ENCODE data around the gene MRPL1. TPM values are rescaled to one million over a fixed set of nuclear protein-coding genes. Genes with fewer than 3 reads are reported as not detected.
A peak's percentile ranks its signal among the peaks of the same experiment; 100 is the strongest.

MRPL1 gene
- total RNA-seq = 10 to 100 TPM; 25.7 to 33.7 TPM
- long read RNA-seq, transcript MRPL1-201 (9 exons, 1,490 nt) = major isoform, 14 of 20 reads
- long read RNA-seq, partial matches to known transcripts = 4 of 20 reads
- long read RNA-seq, other reads (novel, unspliced or antisense) = 2 of 20 reads

DNA sequence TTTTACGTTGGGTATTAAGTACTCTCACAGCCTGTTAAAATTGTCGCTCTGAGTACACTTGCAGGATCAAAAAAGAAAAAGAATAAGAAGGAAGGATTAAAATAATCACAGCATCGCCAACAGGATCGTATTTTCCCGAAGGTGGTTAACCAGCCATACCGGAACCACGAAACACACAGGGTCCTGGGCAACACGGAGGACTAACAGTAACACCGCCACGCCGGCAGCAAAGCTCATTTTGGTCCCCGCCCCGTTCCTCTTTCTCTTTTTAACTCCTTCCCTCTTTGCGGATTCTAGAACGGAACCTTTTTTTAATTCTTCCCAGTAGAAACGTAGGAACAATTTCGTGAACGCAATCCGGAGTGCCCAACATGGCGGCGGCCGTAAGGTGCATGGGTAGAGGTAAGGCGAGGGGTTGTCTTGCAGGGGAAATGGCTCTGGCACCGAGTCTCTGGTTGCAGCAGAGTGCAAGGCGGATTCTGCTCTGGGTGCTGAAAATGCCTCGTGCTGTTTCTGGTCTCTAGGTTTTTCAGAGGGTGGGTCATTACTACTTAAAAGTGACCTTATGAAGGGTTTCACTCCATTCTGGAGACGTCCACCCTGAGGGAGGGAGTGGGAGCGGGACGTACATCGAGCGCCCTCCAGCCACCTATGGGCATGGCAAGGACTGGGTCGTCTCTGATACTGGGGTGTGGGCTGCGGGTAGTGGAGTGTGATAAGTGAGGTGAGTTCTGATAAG lies at the start of gene MRPL1:
MRPL1 (plus strand) TSS at position 353 of the 739 bp plus-strand sequence; CDS start at position 372, 19 bp downstream.
- peak; percentile 90 for DNase-seq
- intact Hi-C loops (cut with DNase I, micrococcal nuclease) = loop anchor here in 1 of 2 donors (5.0 kb wide), 1 partner anchor 40 kb away; no protein-coding TSS in a partner anchor
- ATAC-seq = peak; percentile 92

DNA sequence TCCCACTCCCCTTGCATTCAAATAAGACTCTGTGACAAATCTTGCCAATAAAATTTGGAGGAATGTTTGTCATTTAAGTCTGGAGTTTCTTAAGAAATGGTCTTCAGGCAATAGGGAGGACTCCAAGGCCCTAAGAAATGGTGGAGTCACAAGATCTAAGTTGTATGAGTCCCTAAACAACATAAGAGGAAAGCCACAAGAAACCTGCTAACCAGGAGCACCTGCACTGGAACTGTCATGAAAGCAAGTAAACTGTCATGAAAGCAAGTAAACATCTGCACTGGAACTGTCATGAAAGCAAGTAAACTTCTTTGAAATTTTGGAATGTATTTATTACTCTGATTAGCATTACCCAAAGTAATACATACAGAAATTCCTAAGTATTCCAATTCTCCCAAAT lies 47.0 kb upstream of the MRPL1 start:
- intact Hi-C loops (cut with DNase I, micrococcal nuclease) = no loop called here
- DNase-seq = no peak
- ATAC-seq = no peak

DNA sequence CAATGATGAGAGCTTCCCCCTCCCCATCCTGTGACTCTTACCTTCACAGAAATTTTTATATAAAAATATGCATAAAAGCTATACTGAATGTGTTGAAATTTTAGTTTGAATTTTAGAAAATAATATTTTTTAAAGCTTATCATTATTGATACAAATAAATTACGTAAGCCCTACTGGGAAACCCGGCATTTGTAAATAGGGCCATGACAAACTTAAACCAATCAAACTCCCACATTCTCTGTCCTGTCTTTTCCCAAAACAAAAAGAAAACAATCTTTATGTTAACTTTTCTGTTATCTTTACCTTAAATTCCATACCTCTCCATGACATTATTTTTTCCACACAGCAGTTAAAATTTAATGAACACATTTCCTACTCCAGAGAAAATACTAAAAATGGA lies 46.1 kb upstream of the MRPL1 start:
- ATAC-seq (no peak), DNase-seq (no peak)
- intact Hi-C loops (cut with DNase I, micrococcal nuclease) = no loop called here

DNA sequence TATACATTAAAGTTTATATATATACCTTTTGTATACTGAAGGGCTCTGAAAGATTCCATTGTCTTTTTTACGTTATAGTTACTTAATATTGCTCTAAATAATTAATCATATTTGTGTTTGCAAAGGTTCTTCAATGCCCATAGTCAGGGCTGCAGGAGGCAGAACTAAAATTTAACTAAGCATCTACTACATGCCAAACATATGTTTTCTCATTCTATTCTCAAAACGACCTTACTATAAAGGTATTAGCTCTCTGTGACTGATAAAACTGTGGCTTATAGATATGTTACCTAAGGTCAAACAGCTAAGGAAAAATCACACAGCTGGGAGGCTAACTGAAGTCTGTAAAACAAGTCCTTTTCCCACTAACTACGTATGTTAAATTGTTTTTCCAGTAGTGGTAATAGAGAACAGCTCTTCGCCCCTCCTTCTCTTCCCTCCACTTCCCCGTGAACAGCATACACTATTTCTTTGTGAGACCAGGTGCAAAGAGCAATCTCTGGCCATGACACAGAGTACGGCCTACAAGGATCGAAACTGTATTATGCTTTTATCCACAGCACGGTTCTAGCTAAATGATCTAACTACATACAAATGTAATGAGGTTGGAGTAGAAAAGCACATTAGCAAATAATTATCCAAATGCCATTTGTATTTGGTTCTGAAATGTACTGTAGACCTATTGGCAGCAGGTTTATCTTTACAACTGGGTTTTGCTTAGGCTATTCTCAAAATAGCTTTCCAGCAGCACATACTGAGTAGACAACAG lies 45.1 kb upstream of the MRPL1 start:
- peak; percentile 12 to 38 for DNase-seq
- intact Hi-C loops (cut with DNase I, micrococcal nuclease) = no loop called here
- ATAC-seq = peak; percentile 53

DNA sequence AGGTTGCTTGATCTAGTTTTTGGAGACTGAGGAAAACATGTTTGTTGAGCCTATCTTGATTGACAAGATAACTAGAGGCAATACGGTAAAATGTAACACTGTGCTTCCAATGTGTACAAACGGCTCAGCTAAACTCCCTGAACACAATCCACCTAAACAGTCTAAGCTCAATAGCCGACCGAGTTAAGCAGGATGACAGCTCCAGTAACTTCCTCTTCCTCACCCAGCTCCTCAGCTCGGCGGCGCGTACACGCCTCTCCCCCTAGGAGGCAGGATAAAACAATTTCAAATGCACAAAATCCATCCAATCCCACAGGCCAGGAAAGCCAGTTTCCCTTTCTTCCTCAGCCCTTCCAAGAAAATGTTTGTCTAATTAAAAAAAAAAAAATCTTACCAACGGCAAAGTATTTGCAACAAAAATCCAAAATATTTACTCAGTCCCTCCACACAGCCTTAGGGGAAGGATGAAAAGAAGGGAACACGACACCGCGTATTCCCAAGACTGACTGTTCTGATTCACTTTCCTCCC lies 44.5 kb upstream of the MRPL1 start:
- peak; percentile 77 to 79 for DNase-seq
- ATAC-seq = peak; percentile 71
- intact Hi-C loops (cut with DNase I, micrococcal nuclease) = no loop called here

DNA sequence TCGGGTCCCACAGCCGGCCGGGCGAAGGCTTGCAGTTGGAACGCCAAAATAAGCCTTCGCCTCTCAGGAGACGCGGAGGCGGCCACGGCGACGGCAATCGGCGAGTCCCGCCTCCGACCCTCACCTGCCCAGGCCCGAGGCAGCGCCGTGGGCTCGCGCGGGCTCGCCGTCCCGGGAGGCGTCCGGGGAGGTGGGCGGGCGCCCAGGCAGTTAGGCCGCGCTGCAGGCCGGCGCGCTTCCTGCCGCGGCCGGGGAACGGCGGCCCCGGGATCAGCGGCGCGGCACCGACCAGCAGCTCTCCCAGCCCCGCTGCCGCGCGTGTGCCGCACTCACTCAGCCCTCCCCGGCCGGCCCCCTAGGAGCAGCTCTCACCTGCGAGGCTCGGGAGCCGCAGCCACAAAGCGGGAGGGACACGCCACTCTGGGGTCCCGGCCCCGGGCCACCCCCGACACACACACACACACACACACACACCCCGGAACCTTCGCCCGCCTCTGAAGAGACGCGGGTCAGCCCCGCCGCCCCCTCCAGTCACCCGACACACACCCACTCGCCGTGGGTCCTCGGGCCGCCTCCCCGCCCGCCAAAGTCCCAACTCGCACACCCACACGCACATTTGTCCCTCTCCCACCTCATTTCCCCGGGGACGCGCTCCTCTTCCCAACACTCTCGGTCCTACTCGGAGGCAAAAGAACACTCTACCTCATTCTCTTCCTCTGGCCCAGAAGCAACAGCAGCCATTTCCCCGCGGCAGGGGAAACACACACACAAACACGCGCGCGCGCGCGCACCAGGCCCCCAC lies 43.8 kb upstream of the MRPL1 start, which contains the start of gene CNOT6L:
CNOT6L (minus strand) TSS at position 767 of the 802 bp plus-strand sequence; CDS start at position 707, 60 bp downstream.
- ATAC-seq = peak; percentile 66
- DNase-seq = peak; percentile 65 to 85
- intact Hi-C loops (cut with DNase I, micrococcal nuclease) = no loop called here

DNA sequence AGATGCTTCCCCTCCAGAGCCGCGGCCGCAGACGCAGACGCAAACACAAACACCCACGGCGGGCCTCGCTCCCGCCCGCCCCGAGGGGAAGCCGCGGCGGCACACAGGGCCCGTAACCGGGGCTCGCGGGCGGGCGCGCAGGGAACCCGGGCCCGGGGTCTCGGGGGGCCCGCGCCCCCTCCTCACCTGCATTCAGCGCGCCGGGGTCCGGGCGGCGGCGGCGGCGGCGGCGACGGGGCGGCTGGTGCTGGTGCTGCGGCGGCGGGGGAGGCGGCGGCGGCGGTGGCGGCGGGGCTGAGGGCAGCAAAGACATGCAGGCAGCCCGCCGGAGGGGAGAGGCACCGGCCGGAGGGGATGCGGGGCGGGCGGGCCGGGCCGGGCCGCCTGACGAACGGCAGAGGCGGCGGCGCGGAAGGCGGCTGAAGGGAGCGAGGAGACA lies 43.2 kb upstream of the MRPL1 start:
- peak; percentile 5 for ATAC-seq
- DNase-seq = no peak
- intact Hi-C loops (cut with DNase I, micrococcal nuclease) = no loop called here

DNA sequence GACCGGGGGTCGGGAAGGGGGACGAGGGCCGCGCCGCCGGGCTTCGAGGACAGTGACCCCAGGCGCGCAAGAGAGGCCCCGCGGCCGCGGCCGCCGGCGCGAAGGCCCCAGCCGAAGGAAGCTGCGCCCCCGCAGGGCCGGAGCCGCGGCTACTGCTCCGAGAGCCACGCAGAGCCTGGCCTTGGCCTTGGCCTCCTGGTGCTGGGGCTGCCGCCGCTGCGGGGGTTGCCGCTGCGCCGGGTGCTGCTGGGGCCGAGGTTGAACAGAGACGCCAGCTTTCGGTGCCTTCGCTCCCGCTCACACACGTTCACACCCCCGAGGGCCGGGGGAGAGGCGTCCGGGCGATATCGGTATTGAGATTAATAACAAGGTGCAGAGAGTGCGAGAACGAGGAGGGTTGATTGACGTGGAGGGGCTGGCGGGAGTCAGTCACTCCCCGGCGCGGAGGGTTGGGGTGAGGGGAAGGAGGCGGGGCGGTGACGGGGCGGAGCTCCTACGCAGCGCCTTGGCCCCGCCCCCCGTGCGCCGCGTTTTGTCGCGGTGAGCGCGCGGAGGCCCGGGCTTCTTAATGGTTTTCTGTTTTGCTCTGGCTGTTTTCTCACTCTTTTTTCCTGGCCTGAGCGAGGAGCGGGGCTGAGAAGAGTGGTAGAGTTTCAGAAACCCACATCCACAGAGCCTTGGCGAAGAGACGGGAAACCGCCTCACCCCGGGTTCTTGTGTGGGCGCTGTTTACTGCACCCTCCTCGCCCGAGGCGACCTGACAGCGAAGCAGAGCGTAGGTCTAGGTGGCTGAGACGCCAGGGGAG lies 42.6 kb upstream of the MRPL1 start:
- DNase-seq (peak; percentile 92 to 97), ATAC-seq (peak; percentile 81)
- intact Hi-C loops (cut with DNase I, micrococcal nuclease) = loop anchor here in 1 of 2 donors (5.0 kb wide), 1 partner anchor 42 kb away; the partner anchor contains the start of gene MRPL1

DNA sequence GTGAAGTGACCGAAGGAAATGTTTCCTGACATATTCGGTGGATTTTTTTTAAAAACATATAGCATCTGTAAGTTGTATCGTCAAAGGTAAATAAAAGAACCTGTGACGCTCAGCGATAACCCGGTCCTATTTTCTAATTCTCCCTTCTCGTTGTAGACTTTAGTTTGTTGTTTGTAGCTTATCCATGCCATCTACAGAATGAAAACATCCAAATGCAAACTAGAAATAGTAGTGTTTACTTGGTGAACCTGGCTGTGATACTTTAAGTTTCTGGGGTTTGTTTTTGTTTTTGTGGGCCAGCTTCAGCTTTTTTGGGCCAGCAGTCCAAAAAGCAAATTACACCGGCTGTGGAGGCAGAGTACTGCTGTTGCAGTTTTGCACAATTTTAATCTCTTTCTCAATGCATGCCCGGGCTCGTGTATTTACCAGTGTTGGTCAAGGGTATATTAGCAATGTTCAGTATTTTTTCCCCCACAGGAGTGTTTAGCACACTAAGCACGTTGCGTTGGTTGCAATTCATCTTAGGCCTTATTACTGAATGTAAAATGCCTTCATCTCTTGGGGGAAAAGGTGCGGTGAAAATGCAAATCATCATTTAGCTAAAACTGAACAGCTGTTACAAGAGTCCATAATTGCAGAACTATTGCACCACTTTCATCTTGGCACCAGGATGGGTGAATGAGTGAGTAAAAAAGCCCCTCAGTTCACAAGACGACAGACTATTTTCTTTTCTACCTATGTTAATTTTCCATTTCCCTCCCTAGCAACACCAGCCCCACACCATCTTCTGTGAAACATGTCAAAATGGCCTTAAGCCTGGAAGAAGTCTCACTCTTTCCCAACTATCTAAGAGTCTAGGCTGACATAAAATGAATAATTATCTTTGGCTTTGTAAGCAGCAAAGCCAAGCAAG lies 41.7 kb upstream of the MRPL1 start:
- ATAC-seq (no peak), DNase-seq (peak in 1 of 2 donors; percentile 14)
- intact Hi-C loops (cut with DNase I, micrococcal nuclease) = loop anchor here in 1 of 2 donors (5.0 kb wide), 1 partner anchor 41 kb away; the partner anchor contains the start of gene MRPL1

DNA sequence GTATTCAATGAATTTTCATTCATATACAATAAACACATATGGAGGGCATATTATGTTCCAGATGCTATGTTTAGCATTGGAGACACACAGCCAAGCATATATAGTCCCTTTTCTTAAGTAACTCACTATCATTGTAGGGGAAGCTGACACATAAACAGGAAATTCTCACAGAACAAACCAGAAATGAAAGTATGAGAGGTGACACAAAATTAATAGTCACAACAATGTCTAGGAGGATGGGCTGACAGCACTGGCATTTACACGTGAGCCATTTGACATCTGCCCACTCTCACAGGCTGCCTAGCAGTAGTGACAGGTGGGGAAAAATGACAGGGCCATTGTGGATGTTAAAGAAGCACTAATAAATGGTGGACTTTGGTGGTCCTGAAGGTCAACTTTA lies 40.9 kb upstream of the MRPL1 start:
- intact Hi-C loops (cut with DNase I, micrococcal nuclease) = loop anchor here in 1 of 2 donors (5.0 kb wide), 1 partner anchor 41 kb away; the partner anchor contains the start of gene MRPL1
- ATAC-seq = no peak
- DNase-seq = no peak

DNA sequence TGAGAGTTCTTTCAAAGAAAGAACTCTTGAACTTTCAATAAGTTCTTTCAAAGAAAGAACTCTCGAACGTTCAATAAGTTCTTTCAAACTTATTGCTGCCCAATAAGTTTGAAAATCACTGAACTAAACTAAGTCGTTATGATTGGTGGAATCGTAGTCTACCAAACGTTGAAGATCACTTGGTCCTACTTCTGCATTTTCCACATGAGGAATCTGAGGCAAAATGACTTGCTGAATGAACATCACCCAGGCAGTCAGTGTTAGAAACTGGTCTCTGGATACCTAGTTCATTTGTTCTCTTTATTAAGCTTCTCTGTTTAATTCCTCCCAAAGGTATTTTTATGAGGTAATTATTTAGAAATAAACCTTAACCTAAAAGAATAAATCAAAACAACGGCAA lies 36.4 kb upstream of the MRPL1 start:
- DNase-seq (no peak), ATAC-seq (no peak)
- intact Hi-C loops (cut with DNase I, micrococcal nuclease) = no loop called here

DNA sequence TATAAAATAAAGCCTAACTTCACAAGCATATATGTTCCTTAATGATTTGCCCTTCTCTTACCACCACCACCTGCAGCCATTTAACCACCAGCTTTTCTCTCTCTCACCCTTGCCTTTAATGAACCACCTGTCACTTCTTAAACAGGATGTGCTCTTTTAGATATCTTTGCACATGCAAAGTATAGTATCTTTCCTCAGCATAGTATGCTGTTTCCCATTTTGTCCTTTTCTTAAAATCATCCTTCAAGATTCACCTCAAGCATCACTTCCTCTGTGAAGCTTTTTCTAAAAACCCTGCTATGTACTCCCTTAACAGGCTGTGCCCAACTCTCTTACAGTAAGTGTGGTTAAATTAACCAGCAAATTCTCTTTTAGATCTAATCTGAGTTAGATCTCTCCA lies 35.3 kb upstream of the MRPL1 start:
- no peak for DNase-seq
- ATAC-seq = no peak
- intact Hi-C loops (cut with DNase I, micrococcal nuclease) = no loop called here

DNA sequence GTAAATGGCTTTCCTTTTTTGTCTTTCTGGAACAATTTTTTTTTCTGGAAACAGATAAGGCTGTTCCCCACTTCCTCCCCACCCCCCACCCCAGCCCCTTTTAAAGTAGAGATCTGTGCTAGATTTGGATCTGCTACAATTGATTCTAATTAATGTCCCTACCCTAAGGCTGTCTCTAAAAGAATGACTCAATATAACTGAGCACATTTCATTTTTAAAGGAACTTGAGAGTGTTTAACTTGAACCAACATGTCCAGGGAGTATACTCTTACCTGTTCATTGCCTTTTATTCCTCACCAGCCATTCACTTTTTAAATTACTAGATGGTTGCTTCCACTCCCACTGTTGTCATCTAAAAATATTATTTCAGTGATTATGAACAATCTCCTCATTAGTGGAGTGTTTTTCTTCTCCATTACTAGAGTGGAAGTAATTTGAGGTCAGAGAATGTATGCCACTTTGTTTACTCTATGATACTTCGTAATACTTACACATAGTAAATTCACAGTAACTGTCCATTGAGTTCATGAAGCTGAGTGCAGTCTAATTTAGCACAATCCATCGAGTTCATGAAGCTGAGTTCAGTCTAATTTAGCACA lies 29.4 kb upstream of the MRPL1 start:
- DNase-seq = no peak
- intact Hi-C loops (cut with DNase I, micrococcal nuclease) = no loop called here
- no peak for ATAC-seq

DNA sequence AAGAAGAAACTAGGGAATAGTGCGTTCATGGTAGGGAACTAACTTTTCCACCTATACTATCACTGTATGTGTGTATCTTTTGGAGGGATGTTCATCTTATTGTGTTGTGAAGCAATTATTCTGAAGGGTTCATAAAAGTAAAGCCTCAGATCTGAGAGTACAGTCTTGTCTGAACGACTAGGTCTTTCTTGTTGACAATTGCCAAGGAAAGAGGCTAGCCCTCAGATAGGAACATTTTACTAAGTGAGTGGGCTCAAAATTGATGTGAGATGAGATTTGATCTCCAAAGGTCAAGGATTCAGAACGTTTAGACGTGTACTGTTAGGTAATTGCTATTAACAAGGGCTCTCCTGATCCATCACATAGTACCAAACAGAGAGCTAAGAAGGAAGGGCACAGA lies 28.2 kb upstream of the MRPL1 start:
- no peak for ATAC-seq
- no peak for DNase-seq
- intact Hi-C loops (cut with DNase I, micrococcal nuclease) = no loop called here

DNA sequence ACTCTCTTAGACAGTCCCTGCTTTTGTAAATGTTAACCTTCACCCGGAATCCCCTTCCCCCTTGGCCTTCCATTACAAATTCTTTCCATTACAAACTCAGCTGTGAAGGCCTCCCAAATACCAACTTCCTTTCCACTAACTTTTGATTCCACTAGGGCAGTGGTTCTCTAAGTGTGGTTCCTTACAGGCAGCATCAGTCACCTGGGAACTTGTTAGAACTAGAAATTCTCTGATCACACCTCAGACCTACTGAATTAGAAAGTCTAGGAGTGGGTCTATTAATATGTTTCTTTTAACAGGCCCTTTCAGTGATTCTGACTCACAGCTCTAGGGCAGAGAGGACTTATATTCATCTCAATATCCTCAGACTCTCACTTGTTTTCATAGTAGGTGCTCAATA lies 19.0 kb upstream of the MRPL1 start:
- ATAC-seq (no peak), DNase-seq (no peak)
- intact Hi-C loops (cut with DNase I, micrococcal nuclease) = no loop called here

DNA sequence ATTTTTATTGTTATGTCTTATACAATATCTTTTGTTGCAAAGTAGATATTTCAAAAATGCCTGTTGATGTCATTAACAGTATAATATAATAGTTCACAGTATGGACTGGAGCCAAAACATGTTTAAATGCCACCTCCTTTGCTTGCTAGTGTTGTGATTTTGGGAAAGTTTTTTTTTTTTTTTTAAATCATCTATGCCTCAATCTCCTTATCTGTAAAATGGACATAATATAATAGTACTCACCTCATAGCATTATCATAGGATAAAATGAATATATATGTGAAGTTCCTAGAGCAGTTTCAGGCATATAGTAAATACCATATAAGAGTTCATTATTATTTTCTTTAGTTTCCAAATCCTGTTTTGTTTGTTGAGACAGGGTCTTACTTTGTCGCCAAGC lies 18.3 kb upstream of the MRPL1 start:
- intact Hi-C loops (cut with DNase I, micrococcal nuclease) = no loop called here
- no peak for DNase-seq
- ATAC-seq = no peak

Measured in left colon (tissue), 2 donors.